ENCODE results near the gene MAFG. TPM values are rescaled to one million over a fixed set of nuclear protein-coding genes. Genes with fewer than 3 reads are reported as not detected.

The MAFG gene
- total RNA-seq: 10 to 100 TPM; 29.4 to 38.6 TPM
- polyA plus RNA-seq: 10 to 100 TPM in 1 of 2 donors, 1 to 10 TPM in 1; 9.9 to 16.0 TPM
- long read RNA-seq, donor 1, full-length matches to known transcripts: 5 of 29 reads
- long read RNA-seq, donor 1, partial matches to known transcripts: 3 of 29 reads
- long read RNA-seq, donor 1, other reads (novel, unspliced or antisense): 21 of 29 reads
- long read RNA-seq, donor 2, full-length matches to known transcripts: 34 of 51 reads
- long read RNA-seq, donor 2, partial matches to known transcripts: 1 of 51 reads
- long read RNA-seq, donor 2, other reads (novel, unspliced or antisense): 16 of 51 reads

- ATAC-seq (ENCODE audit: low FRiP score) (peak; percentile 79), DNase-seq (peak; percentile 95 to 98)
- Histone ChIP-seq H3K9me3 (ENCODE audit: control insufficient read depth, low read length) (no peaks in the 10 kb centered on the region), H3K4me3 (ENCODE audit: low read length in 2 of 2) (peak within 1 kb of the TSS; percentile 90 to 91), H3K4me1 (ENCODE audit: control insufficient read depth in 1 of 2, insufficient read depth in 2 of 2, low read length in 2 of 2) (no peaks in the 10 kb centered on the region), H3K27me3 (ENCODE audit: control insufficient read depth in 1 of 2, insufficient read depth in 2 of 2, low read length in 1 of 2) (no peaks in the 10 kb centered on the region), H3K27ac (ENCODE audit: low read depth in 1 of 2, low read length in 2 of 2) (peak within 1 kb of the TSS; percentile 14 to 53), H3K36me3 (ENCODE audit: control insufficient read depth in 1 of 2, insufficient read depth in 2 of 2, low read length in 1 of 2) (no peaks in the 10 kb centered on the region)
- 1% methylated on average over 78 to 98 of the region's 98 CpGs for WGBS, 2 donors
- intact Hi-C loops (cut with DNase I): no loop called here
Measured at GRCh38 chr17:81927653-81928543, at the start of gene MAFG. MAFG (minus strand) TSS chr17:81927735; CDS start chr17:81923185, 4,550 bp downstream.

DNA sequence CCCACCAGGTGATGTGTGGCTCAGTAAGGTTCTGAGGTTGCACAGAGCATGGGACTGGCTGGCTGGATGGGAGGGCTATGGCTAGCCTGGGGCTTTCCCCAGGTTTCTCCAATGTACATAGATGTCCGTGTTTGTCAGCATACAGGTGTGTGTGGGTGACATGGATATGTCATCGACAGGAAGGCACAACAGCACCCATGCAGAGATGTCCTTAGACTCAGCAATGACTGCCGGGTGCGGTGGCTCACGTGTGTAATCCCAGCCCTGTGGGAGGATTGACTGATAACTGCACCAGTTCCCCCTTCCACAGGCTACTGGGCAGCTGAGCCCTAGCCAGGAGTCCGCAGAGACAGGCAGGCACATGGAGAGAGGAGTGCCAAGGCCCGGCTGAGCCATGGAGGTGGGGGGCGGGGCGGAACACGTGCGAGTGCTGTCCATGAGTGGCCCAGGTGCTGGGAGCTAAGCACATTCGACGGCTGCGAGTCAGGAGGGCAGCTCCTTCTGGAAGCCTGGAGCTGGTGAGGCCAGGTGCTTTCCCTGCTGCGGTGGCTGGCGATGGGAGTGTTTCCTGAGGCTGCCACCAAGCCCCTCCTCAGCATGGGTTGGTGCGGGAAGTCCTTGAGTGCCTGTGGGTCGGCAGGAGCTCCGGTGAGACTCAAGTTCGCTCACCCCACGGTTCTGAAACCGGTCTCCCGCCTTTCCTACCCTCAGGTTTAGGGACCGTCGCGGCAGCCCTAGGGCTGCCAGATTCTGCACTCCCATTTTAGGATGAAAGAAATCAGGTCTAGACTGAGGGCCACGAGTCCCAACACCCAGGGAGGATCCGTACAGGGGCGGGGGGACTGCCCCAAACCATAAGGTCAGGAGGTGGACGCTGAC is 49.0 kb upstream of the MAFG start:
- no peaks in the 10 kb centered on the region for H3K36me3 ChIP-seq (ENCODE audit: control insufficient read depth in 1 of 2, insufficient read depth in 2 of 2, low read length in 1 of 2)
- H3K4me3 ChIP-seq (ENCODE audit: low read length in 2 of 2): peak overlapping the region; percentile 43 to 67
- no peaks in the 10 kb centered on the region for H3K9me3 ChIP-seq (ENCODE audit: control insufficient read depth, low read length)
- peak overlapping the region in 1 of 2 donors; percentile 53 for H3K27ac ChIP-seq (ENCODE audit: low read depth in 1 of 2, low read length in 2 of 2)
- intact Hi-C loops (cut with DNase I): no loop called here
- ATAC-seq (ENCODE audit: low FRiP score) (peak; percentile 39), DNase-seq (no peak)
- no peaks in the 10 kb centered on the region for H3K4me1 ChIP-seq (ENCODE audit: control insufficient read depth in 1 of 2, insufficient read depth in 2 of 2, low read length in 2 of 2)
- no peaks in the 10 kb centered on the region for H3K27me3 ChIP-seq (ENCODE audit: control insufficient read depth in 1 of 2, insufficient read depth in 2 of 2, low read length in 1 of 2)
- 22 to 23% methylated on average over 30 of the region's 30 CpGs for WGBS, 2 donors

- DNase-seq: no peak
Measured at GRCh38 chr17:81973432-81973831, 45.9 kb upstream of the MAFG start.

DNA sequence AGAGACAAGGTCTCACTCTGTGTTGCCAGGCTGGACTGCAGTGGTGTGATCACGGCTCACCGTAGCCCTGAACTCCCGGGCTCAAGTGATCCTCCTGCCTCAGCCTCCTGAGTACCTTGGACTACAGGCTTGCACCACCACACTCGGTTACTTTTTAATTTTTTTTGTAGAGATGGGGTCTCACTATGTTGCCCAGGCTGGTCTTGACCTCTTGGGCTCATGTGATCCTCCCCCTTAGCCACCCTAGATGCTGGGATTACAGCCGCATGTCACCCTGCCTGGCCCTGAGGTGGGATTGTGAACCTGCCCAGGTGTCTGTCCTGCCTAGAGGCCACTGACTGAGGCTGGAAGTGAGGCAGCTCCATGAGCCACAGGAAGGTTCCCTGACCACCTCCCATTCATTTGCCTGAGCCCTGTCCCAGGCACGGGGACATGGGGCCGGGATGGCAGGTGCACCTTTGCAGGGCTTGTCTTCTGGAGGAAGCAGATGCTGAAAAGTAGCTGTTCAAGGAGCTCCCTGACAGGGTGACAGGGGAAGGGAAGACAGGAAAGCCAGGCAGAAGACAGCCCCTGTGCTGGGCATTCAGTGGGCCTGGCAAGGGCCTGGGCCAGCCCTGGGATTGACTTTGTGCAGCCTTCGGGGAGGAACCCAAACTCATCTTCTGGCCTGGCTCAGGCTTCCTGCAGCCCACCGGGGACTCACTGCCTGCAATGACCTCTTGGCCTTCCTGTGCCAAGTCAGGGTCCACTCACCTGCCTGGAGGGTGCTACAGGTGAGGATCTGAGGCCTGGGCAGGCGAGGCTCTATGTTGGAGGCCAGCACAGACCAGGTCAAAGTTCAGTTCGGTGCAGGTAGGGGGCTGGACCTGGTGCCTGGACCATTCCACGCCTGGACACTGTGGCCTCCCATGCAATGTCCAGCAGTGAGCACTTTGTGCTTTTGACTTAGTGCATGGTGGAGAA is 41.6 kb upstream of the MAFG start:
- intact Hi-C loops (cut with DNase I): no loop called here
- Histone ChIP-seq H3K4me1 (ENCODE audit: control insufficient read depth in 1 of 2, insufficient read depth in 2 of 2, low read length in 2 of 2) (no peaks in the 10 kb centered on the region), H3K27me3 (ENCODE audit: control insufficient read depth in 1 of 2, insufficient read depth in 2 of 2, low read length in 1 of 2) (no peaks in the 10 kb centered on the region), H3K4me3 (ENCODE audit: low read length in 2 of 2) (no peak overlapping the region), H3K36me3 (ENCODE audit: control insufficient read depth in 1 of 2, insufficient read depth in 2 of 2, low read length in 1 of 2) (no peaks in the 10 kb centered on the region), H3K9me3 (ENCODE audit: control insufficient read depth, low read length) (no peaks in the 10 kb centered on the region), H3K27ac (ENCODE audit: low read depth in 1 of 2, low read length in 2 of 2) (no peak overlapping the region)
- ATAC-seq (ENCODE audit: low FRiP score) (no peak), DNase-seq (no peak)
- 86 to 87% methylated on average over 12 of the region's 12 CpGs for WGBS, 2 donors

More at GRCh38 chr17:81973432-81973831, 45.9 kb upstream of the MAFG start:
- Histone ChIP-seq H3K4me1 (ENCODE audit: control insufficient read depth in 1 of 2, insufficient read depth in 2 of 2, low read length in 2 of 2) (no peaks in the 10 kb centered on the region), H3K36me3 (ENCODE audit: control insufficient read depth in 1 of 2, insufficient read depth in 2 of 2, low read length in 1 of 2) (no peaks in the 10 kb centered on the region), H3K27ac (ENCODE audit: low read depth in 1 of 2, low read length in 2 of 2) (no peak overlapping the region), H3K4me3 (ENCODE audit: low read length in 2 of 2) (no peak overlapping the region), H3K9me3 (ENCODE audit: control insufficient read depth, low read length) (no peaks in the 10 kb centered on the region), H3K27me3 (ENCODE audit: control insufficient read depth in 1 of 2, insufficient read depth in 2 of 2, low read length in 1 of 2) (no peaks in the 10 kb centered on the region)
- intact Hi-C loops (cut with DNase I): no loop called here
- no peak for ATAC-seq (ENCODE audit: low FRiP score)

DNA sequence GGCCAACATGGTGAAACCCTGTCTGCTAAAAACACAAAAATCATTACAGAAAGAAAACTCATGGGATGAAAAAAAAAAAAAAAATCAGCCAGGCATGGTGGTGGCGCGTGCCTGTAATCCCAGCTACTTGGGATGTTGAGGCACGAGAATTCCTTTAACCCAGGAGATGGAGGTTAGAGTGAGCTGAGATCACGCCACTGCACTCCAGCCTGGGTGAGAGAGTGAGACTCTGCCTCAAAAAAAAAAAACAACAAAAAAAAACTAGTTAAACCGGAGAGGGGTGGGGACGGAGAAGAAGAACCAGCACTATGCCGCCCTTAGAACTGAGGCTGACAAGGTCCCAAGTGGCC is 40.8 kb upstream of the MAFG start:
- WGBS, 2 donors: 64 to 76% methylated on average over 7 of the region's 7 CpGs
- H3K4me1 ChIP-seq (ENCODE audit: control insufficient read depth in 1 of 2, insufficient read depth in 2 of 2, low read length in 2 of 2): no peaks in the 10 kb centered on the region
- no peaks in the 10 kb centered on the region for H3K36me3 ChIP-seq (ENCODE audit: control insufficient read depth in 1 of 2, insufficient read depth in 2 of 2, low read length in 1 of 2)
- no peak for ATAC-seq (ENCODE audit: low FRiP score)
- no peaks in the 10 kb centered on the region for H3K9me3 ChIP-seq (ENCODE audit: control insufficient read depth, low read length)
- DNase-seq: no peak
- H3K4me3 ChIP-seq (ENCODE audit: low read length in 2 of 2): no peak overlapping the region
- H3K27me3 ChIP-seq (ENCODE audit: control insufficient read depth in 1 of 2, insufficient read depth in 2 of 2, low read length in 1 of 2): no peaks in the 10 kb centered on the region
- H3K27ac ChIP-seq (ENCODE audit: low read depth in 1 of 2, low read length in 2 of 2): no peak overlapping the region
- intact Hi-C loops (cut with DNase I): no loop called here

DNA sequence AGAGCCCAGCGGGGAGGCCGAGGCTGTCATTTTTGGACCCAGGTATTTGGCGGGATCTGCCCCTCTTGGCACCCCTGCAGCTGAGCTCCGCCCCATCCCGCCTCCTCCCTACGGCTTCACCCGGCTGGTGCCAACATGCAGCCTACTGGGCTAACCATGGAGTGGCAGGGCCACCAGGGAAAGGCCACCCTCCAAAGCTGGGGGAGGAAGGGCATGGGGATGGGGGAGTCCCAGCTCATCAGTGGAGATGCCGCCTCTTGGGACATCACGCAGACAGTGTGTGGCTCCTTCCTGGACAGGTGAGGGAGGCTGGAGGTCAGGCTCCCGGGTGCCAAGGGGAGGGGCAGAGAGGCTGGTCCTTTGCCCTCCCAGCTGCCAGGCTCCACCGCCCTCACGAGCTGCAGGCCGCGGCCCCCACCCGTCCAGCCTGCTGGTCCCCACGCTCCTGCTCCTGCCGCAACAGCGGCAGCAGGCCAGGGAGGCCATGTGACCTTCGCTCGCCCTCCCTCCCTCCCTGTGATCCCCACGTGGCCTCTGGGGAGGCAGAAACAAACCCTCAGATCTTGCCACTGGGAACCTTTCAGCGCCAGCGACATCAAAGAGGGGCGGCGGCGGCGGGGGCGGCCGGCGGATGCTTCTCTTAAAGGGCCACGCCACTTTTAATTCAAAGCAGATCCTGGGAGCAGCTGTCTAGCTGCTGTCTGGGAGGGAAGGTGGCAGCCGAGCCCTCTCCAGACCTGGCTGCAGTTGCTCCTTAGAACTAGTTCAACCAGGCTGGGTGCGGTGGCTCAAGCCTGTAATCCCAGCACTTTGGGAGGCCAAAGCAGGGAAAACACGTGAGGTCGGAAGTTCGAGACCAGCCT is 40.2 kb upstream of the MAFG start:
- DNase-seq (peak; percentile 87 to 88), ATAC-seq (ENCODE audit: low FRiP score) (peak; percentile 79)
- Histone ChIP-seq H3K4me3 (ENCODE audit: low read length in 2 of 2) (no peak overlapping the region), H3K4me1 (ENCODE audit: control insufficient read depth in 1 of 2, insufficient read depth in 2 of 2, low read length in 2 of 2) (no peaks in the 10 kb centered on the region), H3K36me3 (ENCODE audit: control insufficient read depth in 1 of 2, insufficient read depth in 2 of 2, low read length in 1 of 2) (no peaks in the 10 kb centered on the region), H3K27ac (ENCODE audit: low read depth in 1 of 2, low read length in 2 of 2) (no peak overlapping the region), H3K9me3 (ENCODE audit: control insufficient read depth, low read length) (no peaks in the 10 kb centered on the region), H3K27me3 (ENCODE audit: control insufficient read depth in 1 of 2, insufficient read depth in 2 of 2, low read length in 1 of 2) (no peaks in the 10 kb centered on the region)
- 18 to 20% methylated on average over 29 to 36 of the region's 36 CpGs for WGBS, 2 donors
- intact Hi-C loops (cut with DNase I): no loop called here

DNA sequence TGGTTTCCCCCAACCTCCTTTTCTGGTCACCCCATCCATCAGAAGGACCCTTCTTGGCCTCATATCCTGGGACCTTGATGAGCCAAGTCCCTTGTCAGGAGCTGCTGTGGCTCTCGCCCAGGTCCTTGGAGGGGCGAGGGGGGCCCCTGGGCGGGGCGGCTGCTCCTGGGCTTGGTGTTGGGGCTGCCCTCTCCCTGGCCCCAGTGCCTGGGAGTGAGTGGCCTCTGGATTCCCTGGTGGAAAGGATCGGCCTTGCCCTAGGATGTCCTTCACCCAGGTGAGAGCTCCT is 39.7 kb upstream of the MAFG start:
- intact Hi-C loops (cut with DNase I): no loop called here
- Histone ChIP-seq H3K27me3 (ENCODE audit: control insufficient read depth in 1 of 2, insufficient read depth in 2 of 2, low read length in 1 of 2) (no peaks in the 10 kb centered on the region), H3K4me1 (ENCODE audit: control insufficient read depth in 1 of 2, insufficient read depth in 2 of 2, low read length in 2 of 2) (no peaks in the 10 kb centered on the region), H3K27ac (ENCODE audit: low read depth in 1 of 2, low read length in 2 of 2) (no peak overlapping the region), H3K9me3 (ENCODE audit: control insufficient read depth, low read length) (no peaks in the 10 kb centered on the region), H3K4me3 (ENCODE audit: low read length in 2 of 2) (no peak overlapping the region), H3K36me3 (ENCODE audit: control insufficient read depth in 1 of 2, insufficient read depth in 2 of 2, low read length in 1 of 2) (no peaks in the 10 kb centered on the region)
- DNase-seq (no peak), ATAC-seq (ENCODE audit: low FRiP score) (peak; percentile 9)
- 42 to 50% methylated on average over 5 of the region's 5 CpGs for WGBS, 2 donors

Measured in aorta (tissue), 5 donors.